Amygdala (tissue), 56 donors: ENCODE results near the gene LINC01488.

Source experiments
- DNase-seq, 56 donors: peaks; one replicate each; lab custom pipeline; 2025; lab: John Stamatoyannopoulos, UW

LINC01488 gene

DNA sequence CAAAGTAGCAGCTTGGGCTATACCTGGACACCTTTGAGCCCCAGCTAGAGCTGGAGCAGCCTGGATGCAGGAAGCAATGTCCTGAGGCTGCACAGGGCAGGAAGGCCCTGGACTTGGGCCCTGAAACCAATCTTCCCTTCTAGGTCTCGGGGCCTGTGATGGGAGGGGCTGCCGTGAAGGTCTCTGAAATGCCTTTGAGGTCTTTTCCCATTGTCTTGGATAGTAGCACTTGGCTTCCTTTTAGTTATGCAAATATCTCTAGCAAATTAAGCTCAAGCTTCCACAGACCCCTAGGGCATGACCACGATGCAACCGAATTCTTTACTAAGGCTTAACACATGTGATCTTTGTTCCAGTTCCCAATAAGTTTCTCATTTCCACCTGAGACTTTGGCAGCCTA lies 40.0 kb downstream of the LINC01488 start:
- no peak for DNase-seq

DNA sequence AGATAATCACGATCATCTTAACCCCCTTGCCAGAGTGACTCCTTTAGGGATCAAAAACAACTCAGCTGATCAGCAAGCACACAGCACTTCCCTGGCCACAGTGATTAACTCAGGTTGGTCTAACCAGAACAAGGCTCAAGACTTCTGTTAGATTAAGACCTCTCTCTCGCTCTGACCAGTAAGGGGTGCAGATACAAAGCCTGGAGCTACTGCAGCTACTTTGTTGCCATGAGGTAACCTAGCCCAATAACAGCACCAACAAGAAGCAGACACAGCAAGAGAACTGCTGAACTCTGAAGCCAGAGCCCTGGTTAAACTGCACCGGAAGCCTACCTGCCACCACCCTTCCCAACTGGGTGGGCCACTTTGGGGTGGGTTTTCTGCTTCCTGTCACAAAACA lies 42.0 kb downstream of the LINC01488 start:
- DNase-seq = no peak

DNA sequence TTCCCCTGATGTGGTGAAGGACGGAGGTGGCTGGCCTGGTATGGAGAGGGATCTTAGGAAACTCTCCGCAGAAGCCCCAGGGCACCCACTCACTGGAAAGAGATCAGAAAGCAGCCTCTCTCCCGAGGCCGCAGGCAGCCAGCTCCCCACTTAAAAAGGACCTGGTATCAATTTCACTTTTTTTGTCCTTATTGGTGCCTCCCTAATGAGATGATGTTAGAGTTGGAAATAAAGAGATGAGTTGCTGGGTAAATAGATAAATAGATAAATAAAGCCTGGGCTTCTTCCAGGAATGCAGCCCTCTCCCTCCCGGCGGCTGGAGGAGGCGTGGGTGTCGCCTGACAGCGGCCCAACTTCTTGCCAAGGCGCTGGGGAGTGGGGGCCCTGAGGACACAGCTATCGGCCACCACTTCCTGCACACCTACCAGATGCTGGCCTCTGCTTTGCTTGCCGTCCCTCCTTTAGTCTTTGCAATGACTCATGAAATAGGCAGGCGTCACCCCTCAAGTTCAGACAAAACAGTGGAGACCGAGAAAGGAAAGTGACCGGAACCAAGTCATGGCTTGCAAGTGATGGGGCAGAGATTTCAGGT lies 42.9 kb downstream of the LINC01488 start:
- no peak for DNase-seq

DNA sequence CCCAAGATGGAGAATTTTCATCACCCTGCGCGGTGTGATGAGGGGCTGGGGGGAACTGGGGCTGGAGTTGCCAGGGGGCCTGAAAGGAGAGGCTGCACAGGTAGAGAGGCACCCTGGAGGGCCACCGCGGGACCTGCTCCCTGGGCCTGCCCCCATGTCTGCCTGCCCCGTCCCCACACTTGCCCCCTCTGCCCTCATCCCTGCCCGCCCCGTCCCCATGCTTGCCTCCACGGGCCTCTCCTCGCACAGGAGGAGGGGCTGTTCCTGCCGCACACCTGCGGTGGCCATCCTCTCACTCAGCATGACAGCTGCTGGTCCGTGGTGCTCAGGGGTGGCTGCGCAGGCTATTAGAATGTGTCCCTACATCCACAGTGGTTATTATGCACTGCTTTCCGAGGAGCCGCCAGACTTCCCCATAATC lies 43.5 kb downstream of the LINC01488 start:
- no peak for DNase-seq

DNA sequence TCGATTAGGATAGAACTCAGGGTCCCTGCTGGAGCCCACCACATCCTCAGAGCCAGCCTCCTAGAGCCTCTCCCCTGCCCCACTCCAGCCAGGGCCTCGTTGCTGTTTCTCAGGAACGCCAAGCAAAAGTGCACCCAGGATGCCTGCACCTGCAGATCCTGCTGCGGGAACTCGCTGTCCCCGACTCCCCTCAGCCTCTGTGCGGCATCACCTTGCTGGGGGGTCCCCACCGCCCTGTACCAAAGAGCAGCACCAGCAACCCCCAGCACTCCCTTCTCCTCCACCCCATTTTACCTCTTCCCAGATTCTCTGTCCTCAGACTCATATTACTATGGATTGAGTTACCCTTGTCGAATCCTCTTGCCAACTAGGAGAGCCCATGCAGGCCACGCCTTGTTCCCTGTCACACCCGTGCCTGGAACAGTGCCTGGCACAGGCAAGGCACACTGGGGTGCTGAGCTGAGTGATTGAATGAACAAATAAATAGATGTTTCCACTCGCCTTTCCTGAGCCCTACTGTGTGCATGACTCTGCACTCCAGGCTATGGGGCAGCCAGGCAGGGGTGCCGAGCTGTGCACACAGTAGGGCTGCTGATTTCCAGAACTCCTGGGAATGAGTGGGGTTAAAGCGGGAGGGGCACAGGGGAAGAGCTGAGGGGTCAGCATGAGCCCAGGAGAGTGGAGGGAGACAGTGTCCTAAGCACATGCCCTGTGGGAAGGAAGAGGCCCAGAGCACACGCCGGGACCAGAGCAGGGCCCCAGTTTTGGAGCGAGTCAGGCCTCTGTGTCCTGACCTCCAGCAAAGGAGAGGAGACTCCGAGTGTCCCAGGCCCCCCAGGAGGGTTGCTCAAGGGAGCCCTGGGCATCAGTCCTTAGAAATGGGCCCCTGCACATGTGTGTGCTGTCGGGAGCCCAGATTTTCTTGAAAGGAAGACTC lies 44.3 kb downstream of the LINC01488 start:
- no peak for DNase-seq

DNA sequence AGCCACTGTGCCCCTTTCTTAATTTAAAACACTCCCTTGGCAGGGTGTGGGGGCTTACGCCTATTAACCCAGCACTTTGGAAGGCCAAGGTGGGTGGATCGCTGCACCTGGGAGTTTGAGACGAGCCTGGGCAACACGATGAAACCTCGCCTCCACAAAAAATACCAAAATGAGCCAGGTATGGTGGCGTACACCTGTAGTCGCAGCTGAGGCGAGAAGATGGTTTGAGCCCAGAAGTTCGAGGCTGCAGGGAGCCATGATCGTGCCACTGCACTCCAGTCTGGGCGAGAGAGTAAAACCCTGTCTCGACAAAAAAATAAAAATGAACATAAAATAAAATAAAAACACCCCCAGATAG lies 45.0 kb downstream of the LINC01488 start:
- no peak for DNase-seq

DNA sequence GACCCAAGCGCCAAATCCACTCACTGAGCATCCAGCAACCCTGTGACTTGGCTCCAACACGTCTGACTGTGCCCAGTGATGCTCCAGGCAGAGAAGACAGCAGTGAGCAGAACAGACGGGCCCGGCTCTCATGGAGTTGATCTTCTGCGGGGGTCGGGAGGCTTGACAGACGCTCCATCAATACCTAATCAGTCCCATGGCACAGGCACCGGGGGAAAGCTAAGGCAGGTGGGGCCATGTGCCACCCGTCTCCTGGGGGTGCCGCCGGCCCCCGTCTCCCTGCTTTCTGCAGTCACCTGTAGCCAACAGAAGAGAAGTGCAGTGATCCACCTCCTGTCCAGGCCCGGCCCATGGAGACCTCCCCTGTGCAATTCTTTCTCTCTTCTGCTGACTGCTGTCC lies 47.5 kb downstream of the LINC01488 start:
- no peak for DNase-seq

DNA sequence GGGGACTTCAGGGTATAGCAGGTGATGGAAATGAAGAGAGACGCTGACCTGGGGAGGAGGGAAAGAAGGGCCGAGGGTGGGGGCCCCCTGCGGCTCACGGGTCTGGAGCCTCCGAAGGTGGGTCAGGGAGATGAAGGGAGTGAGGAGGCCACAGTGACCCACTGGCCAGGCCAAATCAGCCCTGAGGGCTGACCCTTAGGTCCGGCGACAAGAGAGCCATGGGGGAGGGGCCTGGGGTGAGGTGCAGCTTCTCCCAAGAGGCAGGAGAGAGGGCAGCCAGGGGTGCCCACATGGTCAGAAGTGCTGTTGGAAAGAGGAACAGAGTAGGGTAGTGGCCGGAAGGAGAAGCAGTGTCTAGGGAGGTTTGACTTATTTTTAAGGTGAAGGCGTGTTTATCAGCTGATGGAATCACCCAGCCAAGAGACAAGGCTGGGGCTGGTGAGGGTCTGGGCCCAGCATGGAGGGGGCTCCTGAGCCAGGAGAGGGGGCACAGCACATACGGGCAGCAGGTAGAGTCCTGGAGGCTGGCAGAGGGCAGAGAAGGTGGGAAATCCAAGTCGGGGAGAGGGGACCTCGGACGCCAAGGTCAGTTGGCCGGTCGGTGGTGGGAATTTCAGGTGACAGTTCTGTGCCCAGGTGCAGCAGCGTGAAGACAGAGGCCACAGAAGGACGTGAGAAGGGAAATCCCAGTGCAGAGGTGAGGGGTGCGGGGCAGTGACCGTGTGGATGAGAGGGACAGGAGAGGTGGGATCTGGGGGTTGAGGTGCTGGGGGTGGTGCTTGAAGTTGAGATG lies 49.0 kb downstream of the LINC01488 start:
- DNase-seq = peak in 17 of 56 donors; percentile 10 to 59 (median 25)

DNA sequence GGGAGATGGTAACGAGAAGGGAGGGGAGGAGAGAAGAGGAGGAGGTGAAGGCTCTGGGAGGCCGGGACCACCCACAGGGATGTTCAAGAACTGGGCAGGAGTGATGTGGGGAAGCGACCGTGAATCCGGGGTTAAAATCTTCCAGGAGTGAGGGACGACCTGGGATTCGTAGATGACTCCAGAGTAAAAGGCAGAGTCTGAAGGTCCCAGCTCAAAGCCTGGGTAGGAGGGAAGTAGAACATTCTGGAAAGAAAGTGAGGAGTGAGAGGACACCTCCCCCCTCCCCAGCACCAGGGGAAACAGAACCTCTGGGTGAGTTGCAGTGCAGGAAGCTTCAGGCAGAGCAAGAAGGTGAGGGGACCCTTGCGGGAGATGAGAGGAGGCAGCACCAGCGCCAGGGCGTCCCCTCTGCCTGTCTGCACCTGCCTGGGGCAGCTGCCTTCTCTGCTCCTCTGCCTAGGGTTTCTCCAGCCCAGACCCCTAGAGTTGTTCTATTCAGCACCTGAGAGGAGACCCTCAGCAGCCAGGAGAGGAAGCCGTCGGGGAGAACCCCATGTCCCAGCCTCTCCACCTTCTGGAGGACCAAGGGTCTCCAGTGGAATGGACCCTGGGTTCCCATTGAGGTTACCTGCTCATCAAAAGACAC lies 49.7 kb downstream of the LINC01488 start:
- DNase-seq = no peak

DNA sequence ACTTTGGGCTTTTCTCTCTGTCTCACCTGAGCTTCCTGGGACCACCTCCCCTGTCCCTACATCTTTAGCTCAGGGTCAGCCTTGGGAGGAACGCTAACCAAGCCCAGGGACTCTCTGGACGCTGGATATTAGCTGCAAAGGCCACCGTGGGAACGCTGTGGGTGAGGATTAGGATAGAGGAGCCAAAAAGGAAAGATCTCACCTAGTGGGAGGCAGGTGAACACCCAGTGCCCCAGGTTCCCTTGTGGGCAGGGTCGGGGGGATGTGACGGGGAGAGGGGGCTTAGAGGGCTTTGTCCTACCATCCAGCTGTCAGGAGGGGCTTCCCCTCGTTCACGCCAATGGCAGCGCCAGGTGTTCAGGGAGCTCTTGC lies 50.2 kb downstream of the LINC01488 start:
- DNase-seq = no peak

DNA sequence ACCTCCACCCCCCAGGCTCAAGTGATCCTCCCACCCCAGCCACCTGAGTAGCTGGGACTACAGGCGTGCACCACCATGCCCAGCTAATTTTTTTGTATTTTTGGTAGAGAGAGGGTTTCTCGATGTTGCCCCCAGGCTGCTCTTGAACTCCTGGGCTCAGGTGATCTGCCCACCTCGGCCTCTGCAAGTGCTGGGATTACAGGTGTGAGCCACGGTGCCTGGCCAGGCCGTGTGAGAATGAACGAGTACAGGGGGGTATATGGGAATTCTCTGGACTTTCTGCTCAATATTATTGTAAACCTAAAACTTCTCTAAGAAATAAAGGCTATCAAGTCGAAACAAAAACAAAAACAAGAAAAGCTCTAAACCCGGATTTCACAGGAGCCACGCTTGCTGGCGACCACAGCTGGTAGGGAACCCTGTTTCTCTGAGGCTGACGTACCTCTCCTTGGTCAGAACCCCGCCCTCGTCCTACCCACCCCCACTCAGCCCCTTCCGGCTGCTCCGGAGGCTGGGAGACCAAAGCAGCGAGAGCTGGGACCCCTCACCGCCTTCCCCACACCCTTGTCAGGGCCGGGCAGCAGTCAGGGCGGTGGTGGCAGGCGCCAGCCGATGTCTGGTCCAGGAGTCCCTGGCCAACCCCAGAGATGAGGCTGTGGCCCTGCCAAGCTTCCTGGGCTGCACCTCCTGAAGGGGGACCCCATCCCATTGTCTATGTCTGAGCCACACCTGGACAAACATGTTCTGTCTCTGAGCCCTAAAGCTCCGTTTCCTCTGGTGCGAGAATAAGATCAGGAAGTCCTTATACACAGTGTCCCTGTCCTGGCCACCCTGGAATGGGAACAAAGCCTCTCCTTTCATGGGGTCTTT lies 52.1 kb downstream of the LINC01488 start:
- DNase-seq = no peak

DNA sequence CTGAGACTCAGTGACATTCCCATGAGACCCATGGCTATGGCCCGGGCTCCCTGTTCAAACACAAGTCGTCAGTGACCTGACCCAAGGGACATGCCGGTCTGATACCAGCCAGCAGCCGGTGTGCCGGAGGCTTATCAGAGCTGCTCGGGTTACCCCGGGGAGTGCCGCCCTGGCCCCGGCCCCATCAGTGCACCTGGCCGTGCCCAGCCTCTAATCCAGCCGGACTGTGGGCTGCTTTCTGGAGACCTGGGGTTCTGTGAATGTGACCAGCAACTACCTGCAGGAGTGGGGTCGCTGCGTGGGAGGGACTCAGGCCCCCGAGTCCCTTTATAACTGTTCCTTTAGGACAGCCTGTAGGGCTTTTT lies 52.7 kb downstream of the LINC01488 start:
- no peak for DNase-seq

DNA sequence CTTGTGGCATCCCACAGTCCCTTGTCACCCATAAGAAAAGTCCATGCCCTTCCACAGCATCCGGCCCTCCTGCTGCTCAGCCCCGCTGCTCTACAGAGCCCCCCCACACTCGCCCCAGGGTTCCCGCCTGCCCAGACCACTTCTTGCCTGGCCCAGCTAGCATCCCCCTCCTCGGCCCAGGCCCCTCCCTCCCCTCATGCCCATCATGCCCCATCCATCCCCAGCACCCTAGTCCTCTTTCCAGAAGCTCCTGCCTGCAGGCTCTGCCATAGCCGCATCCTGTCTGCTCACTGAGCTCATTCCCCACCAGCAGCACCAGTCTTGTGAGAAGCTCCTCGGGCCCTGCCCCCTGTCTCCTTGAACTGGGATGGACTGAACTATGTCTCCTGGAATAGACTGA lies 54.4 kb downstream of the LINC01488 start:
- no peak for DNase-seq

DNA sequence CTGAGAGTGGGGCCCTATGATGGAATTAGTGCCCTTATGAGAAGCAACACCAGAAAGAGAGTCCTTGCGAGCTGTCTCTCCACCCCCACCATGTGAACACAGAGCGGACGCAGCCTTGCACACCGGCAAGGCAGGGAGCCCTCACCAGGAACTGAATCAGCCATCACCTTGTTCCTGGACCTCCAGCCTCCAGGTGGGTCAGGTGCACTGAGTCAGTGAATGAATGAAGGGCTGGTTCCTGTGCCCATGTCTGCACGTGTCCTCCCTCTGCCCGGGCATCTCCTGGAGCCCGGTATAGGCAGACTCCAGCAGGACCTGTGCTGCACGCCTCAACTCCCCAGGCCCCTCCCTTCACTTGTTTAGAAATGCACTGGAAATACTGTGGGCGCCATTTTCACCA lies 54.9 kb downstream of the LINC01488 start:
- DNase-seq = no peak

DNA sequence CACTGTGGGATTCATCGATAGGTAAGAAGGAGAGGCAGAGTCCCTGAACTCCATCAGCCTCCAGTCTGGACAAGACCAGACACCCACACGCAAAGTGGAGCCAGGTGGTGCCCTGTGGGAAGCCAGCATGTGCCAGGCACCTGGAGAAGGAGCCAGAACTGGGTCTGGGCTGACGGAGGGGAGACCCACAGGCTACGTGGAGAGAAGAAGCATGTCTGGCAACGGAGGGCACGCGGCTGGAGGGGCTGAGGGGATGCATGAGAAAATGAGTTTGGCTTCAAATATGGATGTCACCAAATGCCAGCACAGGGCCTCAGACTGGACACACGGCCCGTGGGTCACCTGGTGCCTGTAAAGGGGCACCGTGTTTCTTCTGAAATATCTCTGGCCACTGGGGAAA lies 55.7 kb downstream of the LINC01488 start:
- no peak for DNase-seq

DNA sequence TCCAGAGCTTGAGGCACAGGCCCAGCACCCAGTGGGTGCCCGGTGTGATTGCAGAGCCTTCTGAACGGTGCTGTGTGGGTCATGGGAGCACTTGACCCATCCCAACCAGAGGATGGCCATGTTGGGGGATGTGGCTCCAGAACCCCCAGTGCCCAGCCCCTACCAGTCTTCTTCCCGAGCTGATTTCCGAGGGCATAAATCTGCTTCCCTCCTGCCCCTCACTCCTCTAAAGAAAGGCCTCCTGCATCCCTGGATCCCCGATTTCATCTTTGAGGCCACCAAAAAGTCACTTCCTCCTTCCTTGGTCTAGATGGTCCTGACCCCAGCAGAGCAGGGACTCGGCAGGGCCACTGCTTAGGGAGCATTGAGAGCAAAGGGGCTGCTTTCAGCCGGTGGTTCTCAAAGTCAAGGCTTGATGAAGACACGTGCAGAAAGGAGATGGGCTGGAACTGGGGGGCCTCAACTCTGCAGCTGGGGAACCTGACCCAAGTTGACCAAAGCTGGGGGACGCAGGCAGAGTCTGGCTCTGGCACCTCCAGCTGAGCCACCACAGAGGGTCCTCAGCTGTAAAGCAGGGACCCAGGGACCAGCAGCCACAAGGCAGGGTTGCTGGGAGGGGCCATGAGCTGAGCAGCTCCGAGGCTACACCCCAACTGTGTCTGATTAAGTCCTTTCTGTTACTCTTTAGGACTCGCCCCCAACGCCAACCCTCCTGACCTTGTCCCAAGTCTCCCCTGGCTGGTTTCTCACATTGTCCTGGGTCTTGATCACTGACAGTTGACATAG lies 56.6 kb downstream of the LINC01488 start:
- no peak for DNase-seq

DNA sequence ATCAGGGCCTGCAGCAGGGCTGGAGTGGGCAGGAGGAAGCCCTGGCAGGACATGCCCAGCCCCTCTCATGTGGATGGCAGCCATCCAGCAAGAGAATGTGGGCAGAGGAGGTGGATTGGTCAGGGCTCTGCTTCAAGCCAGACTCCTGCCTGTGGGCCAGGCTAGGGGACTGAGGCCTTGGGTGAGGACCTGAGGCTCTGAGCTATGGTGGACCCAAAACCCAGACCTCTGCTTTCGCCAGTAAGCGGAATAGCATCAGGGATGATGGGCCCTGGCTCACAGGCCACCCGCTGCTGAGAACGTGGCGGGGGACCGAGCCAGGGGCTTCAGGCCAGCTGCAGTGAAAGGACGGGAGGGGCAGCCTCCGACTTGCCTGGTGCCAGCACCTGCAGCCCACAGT lies 57.4 kb downstream of the LINC01488 start:
- DNase-seq = peak in 10 of 56 donors; percentile 5 to 33 (median 19)

DNA sequence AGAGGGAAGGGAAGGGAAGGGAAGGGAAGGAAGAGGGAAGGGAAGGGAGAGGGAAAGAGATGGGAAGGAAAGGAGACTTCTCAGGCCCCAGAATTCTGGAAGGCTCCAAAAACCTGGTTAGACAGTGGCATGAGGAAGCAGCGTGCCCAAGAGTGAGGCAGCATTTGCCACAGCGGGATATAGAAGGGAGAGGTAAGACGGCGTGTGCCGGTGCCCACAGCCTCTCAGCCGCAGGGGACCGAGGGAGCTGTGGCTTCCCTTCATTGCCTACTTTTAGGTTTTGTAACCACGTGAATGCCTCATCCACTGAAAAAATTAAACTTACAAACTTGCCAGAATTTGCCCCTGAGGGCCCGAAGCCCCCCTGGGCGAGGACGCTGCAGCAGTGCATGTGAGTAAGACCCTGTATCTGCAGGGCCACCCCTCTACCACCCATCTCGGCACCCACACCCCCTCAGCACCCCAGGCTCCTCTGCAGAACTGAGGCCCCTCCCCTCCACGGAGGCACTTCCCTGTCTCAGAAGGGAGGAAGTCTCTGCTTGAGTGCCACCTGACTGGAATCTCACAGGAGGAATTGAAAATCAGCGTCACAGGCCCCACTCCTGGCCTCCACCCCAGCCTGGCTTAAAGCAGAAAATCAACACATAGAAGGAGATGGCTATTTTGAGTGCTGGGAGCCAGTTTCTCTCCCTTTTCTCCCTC lies 58.1 kb downstream of the LINC01488 start:
- peak in 28 of 56 donors; percentile 18 to 74 (median 48) for DNase-seq
